Stimulated activated naive CD4-positive, alpha-beta T cell treated with Interleukin-2 at 50 U/mL for 16 hours (primary cell): ENCODE data around the gene NRG3.

Experiments
- DNase-seq: peaks from one replicate; lab custom pipeline; 2025; lab: John Stamatoyannopoulos, UW

Gene NRG3

DNA sequence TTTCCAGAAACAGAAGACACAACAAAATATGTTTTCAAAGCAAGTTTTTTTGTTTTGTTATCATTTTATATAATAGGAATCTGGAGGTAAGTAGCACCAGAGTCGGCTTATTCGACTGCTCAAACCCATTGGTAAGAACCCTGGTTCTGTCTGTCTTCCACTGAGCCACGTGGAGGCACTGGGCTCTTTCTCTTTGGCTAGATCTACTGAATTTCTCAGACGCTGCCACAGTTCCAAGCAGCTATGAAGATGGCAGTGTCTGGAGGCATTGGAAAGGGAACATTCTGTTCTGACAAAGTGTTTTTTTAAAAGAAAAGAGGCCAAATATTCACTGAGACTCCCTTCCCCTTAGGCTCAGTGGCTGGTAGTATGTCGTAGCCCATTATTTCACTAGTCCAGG is 338.8 kb downstream of the NRG3 start:
- DNase-seq, result no peak

DNA sequence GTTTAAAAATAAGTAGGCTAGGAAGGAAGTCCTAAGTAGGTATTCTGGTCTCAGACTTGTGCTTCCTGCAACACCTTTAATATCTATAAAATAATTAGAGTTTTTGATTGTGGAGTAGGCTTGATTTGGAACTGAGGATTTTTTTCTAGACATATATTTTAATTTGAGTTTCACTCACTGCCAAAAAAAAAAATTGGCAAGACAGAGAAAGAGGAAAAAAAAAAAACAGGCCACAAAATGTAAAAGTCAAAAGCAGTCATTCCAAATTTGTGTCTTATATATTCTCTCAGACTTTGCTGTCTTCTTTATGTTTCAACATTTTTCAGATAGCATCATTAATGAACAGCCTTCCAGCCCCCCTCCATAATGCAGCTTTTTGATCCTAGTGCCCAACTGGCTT is 346.1 kb downstream of the NRG3 start:
- DNase-seq, result no peak

GRCh38 chr10:82221601-82222149 is 346.7 kb downstream of the NRG3 start:
- no peak for DNase-seq

DNA sequence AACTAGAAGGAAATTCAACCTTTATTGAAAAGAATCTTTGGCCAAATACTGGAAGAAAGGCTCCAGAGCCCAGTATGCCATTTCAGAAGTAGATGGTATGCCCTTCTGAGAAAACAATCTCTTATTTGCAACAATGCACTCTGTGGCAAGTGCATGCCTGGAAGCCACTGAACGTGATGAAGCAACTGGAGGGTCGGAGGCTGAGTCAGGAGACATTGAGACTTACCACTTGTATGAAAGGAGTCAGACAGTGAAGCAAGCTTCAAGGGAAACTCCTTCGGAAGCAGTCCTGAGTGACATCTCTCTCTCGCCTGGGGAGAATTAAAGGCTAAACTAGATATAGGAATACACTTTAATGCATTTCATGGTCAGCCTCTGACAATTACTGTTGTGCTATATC is 353.7 kb downstream of the NRG3 start:
- DNase-seq, result no peak

DNA sequence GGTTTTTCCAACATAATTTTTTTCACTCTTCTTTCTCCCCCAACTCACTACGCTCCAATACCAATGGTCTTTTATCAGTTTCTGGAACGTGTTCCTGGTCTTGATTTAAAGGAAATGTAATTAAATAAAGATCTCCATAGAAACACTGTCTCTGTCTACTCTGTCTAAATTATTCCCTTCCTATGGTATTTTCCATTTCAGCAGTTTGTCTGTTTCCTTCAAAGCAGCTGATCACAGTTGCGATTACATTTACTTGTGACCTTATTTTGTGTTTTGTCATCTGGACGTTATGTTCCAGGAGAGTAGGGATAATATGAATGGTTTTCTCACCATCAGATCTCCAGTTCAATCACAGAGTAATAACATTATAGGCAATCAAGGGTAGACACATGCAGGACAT is 359.2 kb downstream of the NRG3 start:
- no peak for DNase-seq

DNA sequence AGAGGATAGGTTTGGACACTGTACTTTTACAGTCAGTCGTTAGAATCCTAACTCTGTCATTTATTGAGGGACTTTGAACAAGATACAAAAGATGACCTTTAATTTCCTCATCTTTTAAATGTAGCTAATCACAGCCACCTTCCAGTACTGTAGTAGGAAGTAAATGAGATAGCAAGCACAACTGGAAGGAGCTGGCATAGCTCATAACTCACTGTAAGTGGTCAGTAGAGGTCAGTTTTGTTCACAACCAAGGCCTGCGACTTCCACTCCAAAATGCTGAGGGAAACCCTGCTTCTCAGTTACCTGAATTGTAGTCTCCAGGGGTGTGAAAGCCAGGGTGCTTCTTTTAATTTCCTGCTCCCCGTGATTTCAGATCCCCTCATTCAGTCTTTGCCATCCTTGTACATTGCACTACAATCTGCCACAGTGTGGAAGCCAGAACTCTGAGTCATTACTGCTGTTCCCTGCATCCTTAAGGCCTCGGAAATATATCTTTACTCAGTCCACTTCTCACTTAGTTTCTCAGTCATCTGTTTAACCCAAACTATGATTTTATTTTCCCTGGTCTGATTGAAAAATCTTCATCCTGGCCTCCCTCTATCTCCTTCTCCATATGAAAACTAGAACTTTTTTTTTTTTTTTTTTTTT is 361.2 kb downstream of the NRG3 start:
- DNase-seq, result no peak

- DNase-seq, result no peak
Measured at GRCh38 chr10:82238291-82238690, 363.3 kb downstream of the NRG3 start.

DNA sequence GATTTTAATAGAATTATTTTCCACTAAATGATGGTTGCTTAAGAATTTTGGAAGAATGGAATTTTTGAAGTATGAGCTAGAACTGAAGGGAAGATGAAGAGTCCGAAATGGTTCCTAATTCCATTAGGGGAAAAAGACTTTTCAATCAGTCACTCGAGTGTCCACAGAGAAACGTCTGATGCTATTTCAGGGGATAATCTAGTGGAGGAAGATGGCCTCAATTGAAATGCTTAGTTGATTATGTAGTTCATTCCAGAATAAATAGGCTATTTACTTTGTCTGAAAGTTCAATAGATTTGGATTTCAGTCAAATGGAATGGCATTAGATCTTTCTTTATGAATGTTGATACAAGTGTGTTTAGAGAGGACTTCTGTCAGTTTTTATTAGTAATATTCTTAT is 365.4 kb downstream of the NRG3 start:
- no peak for DNase-seq

DNA sequence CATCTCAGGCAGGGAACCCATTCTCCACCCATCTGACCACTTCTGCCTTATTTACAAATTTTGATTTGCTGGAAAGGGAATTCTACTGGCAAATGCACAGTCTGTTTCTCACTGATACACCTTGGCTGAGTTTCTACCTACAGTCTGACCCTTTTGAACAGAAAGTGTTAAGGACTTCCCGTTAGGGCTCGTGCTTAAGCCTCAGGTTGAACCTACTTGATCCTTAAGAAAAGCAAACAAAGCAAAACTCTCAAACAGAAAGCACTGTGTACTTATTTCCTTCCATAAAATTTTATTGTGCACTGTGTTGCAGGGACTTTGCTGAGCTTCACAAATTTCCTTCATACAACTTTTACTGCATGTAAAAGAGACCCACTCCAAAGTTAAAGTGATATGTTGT is 367.8 kb downstream of the NRG3 start:
- no peak for DNase-seq

DNA sequence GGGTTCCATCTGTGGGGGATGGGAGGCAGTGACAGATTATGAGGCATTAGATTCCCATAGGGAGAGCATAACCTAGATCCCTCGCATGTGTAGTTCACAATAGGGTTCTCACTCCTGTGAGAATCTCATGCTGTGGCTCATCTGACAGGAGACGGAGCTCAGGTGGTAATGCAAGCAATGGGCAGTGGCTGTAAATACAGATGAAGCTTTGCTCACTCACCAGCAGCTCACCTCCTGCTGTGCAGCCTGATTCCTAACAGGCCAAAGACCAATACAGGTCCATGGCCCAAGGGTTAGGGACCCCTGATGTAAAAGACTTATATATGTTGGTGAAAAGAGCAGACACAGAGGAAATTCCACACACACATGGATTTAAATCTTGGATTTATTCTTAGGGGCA is 370.2 kb downstream of the NRG3 start:
- no peak for DNase-seq

DNA sequence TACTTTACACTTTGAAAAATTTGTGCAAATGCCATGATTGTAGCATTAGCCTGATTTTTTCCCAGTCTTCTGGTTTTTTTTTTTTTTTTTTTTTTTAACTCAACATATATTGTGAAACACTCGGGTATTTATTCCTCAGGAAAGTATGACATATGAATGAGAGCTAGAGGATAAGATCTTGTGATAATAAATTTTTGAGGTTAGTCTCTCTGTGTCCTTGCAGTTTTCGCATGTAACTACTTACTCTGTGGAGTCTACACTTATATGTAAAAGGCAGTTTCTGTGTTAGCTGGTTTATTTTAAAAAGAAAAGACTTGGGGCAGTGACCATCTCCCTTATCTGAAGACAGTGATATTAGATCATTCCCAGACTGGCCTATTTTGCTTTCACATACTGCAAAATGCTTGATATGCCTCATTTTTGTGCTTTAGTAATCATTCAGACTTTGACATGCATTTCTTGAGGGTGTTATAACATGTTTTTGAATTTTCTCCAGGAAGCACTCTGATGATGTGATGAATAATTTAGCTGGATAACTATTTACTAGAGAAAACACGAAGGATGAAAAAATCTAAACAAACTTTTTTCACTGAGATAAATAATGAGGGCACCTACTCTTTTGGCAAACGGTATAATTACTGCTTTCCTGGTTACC is 371.0 kb downstream of the NRG3 start:
- DNase-seq, result no peak

DNA sequence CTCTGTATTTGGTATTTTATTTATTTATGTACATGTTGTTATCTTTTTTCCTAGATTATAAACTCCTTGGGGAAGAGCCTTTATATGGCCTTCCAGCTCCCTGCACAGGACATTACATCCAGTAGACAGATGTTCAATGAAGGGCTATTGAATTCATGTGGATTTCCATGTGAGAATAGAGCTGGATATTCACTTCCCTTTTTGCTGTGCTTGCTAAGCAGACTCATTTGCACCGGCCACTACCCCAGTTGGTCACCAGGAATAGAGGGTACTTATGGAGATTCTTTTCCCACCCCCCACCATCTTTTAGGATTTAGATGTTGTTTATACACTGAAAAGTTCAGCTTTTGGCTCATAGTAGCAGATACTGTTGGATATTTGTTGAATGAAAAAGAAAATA is 374.1 kb downstream of the NRG3 start:
- DNase-seq, result no peak

DNA sequence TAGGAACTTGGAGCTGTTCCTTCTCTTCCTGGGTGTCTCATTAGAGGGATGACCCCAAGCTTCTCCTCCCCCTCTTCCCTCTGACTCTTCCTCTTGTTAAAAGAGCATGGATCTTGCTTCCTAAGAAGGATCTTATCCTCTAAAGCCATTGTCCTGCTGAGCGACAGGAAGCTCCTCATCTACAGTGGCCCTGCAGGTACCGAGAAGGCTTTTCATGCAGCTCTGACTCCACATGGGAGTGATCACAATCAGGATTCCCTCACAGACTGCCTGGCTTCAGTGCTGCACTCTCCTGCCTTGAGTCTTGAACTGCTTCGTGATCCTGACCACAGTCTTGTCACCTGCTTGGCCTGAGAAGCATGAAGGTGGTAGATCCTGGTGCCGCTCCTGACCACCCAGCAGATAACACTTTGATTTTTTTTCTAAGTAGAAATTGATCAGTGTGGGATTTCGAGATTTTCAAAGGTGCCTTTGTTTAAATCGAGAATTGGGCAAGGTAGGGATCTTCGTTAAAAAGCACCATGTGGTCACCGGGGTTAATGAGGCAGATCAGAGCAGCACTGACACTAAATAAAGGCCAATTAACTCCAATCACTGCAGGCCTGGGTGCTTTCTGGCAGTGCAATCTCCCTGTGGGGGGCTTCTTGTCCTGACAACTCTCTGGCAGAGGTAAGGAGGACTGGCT is 376.4 kb downstream of the NRG3 start:
- DNase-seq, result no peak

DNA sequence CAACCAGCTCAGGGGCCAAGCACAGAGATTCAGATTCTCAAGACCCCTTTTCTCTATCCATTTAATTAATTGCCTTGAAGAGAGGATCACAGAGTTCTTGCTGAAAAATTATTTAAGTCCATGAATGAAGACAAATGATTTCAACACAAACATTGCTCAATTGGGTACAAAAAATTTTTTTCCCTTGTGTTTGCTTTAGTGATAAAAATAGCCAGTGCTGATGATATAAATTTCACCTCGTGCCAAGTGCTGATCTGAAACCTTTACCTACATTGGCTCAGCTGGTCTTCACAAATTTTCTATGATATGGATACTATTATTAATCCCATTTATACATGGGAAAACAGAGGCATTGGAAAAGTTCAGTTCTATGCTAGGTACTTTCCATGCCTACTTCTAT is 377.1 kb downstream of the NRG3 start:
- DNase-seq, result no peak

DNA sequence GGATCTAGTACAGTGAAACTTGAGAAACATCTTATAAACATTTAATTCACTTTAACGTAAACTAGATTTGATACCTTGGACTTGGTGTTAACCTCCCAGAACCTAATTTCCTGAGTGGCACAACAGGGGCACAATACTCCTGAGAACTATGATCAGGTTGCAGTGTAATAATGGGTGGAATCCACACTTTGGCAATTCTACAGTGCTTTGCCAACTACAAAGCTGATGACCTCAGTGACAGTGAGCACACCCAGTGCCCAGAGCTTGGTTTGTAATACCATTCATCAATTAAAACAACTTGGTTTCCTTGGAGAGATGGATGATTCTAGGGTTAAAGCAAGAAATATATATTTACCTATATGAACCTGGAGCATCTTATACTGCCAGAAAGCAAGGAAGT is 379.2 kb downstream of the NRG3 start:
- no peak for DNase-seq

DNA sequence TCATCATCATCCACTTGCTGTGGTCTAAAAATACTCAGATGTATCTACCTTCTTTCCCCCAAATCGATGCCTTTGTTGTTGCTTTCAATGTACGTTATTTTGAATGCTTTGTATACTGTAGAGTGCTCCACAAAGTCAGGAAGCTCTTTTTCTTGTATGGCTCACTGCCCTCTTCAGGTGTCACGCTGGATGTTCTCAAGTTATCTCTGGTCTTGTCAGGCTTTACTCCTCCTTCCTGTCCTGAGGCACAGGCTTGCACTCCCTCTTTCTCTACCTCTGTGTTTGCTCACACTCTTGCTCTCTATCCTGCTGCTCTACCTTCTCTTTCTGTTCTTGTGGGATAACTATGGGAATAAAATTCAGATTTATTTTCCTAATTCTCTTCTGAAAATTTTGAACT is 381.3 kb downstream of the NRG3 start:
- DNase-seq, result no peak

GRCh38 chr10:82266438-82266837 is 391.4 kb downstream of the NRG3 start:
- no peak for DNase-seq

GRCh38 chr10:82267014-82267413 is 392.0 kb downstream of the NRG3 start:
- no peak for DNase-seq

GRCh38 chr10:82267465-82267864 is 392.5 kb downstream of the NRG3 start:
- no peak for DNase-seq

DNA sequence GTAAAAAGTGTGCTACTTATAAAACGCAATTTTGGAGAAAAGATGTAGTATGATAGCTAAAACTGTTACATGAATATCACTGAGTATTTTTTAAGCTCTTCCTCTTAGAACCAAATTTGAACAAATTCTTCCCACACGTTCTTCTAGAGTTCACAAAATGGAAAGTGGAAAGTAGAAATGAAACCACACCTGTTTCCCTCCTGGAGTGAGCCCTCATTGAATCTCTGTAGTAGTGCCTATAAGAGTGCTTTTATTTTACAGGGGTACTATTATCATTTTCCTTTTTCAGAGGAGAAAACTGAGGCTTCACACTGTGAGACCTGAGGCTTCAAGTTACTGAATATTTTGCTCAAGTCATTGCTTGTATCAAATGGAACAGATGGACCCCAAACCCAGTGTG is 393.0 kb downstream of the NRG3 start:
- DNase-seq, result no peak

GRCh38 chr10:82277591-82277990 is 402.6 kb downstream of the NRG3 start:
- no peak for DNase-seq

- no peak for DNase-seq
Measured at GRCh38 chr10:82278401-82279182, 403.6 kb downstream of the NRG3 start.
